Stimulated activated CD8-positive, alpha-beta memory T cell treated with anti-CD3 and anti-CD28 coated beads, Interleukin-4, amount 100 ng/mL, for 4 hours (primary cell): ENCODE data around the gene NOTCH2.
A peak's percentile ranks its signal among the peaks of the same experiment; 100 is the strongest.
"Not testable (repeated sequence)": the region's sequence is repeated elsewhere in the genome, so short reads cannot be mapped to it uniquely, and the experiment has no call there.

ENCODE experiments used
- DNase-seq, 2 donors: peaks; one replicate each; pipeline ENCODE4 v3.0.0-alpha.2; 2020; ENCODE audit warnings: low read depth in 2 of 2, low spot score in 1 of 2

Gene NOTCH2

DNA sequence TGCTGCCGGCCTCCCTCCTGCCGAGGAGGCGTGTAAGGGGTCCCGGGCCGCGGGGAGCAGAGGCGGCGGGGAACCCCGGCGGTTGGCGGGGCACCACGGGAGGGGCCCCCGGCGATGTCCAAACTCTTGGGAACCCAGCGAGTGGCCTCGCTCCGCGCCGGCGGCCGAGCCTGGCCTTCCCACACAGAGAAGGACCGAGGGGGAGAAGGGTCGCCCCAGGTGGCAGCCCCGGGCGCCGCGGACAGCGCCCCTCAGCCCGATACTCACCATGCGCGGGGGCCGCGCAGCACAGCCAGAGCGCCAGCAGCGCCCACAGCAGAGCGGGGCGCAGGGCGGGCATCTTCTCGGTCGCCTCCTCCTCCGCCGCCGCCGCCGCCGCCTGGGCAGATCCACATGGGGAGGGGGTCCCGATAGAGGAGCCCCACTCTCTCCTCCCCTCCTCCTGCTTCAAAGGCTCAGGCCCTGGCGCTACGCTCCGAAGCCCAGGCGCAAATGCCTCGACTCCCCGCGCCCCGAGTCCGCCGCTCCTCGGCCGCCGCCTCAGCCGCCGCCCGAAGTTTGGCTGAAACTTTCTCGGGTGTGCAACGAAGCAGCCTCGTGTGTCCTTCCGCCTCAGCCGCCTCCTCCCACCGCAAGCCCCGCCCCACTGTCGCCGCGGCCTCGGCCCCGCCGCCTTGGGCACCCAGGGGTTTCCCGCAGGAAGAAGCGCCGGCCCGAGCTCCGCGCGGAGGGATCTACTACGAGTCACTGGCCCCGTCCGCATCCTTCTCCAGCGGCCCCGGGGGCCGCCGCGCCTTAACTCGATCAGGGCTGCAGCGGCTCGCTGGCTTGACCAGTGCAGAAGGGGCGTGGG lies at the start of gene NOTCH2:
TSS of gene NOTCH2 (minus strand) at position 596 of the 853 bp plus-strand sequence. CDS start at position 340, 256 bp downstream.
- DNase-seq: peak in 1 of 2 donors; percentile 43

DNA sequence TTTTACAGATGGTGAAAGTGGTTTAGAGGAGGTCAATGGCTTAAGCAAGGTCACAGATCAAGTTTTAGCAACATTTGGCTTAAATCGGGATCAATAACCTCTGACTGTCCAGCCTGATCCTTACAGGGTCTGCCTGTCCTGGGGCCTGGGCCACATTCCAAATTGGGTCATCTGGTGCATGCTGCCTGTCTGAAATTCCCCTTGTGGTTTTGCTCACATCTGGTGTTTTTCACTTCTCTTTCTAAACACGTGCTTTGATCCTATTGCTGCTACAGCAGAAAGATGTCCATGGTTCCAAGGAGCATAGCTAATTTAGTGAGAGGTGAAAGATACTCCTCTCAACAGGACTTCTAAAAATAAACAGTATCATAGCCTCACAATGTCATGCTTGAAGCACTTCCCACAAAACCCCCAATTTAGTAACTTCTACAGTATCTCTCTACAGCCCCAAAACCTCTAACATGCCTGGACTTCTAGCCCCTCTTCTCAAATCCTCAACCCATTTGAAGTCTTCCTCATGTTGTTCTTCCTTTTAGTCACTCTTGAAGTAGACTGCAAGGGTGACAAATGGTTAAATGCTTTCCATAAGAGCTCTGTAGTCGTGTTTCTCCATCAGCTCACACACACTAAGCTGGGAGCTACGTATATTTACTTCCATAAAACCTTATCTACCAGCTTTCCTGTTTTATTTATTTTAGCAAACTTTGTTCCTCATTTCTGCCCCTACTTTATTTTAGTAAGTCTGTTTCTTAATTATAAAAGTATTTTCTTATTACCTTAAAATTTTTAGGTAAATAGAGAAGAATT lies 48.1 kb upstream of the NOTCH2 start:
- not testable (repeated sequence) for DNase-seq

DNA sequence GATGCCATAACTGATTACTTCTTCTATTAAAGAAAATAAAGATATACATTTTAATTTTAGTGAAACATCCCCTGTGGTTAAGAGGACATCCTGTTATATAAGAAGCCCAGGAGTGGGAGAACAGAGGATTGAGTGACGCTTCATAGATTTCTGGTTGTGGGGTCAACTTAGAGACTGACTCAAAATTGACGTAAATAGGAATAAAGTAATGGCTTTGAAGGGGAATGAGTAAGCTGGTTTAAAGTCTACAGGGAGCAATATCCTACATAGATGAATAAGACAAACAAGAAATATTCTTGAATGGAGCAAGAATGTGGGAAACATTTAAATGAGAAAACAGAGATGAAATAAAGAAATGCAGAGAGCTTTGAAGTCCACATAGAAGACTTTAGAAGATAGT lies 46.6 kb upstream of the NOTCH2 start:
- not testable (repeated sequence) for DNase-seq

DNA sequence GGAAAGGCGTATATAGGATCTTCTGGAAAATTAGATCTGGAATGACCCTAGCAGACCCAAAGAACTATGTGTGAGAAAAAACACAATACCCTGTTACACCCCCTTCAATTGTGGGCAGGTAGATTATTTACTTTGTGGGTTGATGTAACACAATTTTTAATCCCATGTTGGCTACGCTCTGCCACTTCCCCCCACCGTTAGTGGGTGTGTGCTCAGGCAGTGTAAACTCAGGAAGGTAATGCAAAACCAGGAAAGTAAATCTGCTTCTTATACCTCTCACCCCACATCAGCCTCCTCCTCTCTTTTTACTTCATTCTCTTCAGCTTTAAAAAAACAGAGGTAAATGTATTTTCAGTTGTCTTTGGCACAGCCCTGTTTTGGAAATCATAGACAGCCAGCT lies 43.7 kb upstream of the NOTCH2 start:
- not testable (repeated sequence) for DNase-seq

DNA sequence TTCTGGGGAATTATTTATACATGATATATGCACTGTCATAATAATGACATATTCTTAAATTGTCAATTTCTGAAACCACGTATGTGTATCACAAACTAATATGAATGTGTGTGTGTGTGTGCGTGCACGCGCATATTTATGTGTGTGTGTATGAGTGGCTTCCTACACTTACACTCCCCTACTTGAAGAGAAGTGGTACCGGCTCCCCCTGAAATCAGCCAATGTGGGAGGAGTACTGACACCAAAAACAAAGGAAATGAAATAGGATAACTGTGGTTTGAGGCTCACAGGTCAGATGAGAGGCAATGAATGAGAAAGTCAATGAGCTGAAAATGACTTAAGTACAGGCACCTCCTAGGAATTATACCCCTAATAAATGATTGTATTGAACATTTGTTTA lies 42.8 kb upstream of the NOTCH2 start:
- not testable (repeated sequence) for DNase-seq

DNA sequence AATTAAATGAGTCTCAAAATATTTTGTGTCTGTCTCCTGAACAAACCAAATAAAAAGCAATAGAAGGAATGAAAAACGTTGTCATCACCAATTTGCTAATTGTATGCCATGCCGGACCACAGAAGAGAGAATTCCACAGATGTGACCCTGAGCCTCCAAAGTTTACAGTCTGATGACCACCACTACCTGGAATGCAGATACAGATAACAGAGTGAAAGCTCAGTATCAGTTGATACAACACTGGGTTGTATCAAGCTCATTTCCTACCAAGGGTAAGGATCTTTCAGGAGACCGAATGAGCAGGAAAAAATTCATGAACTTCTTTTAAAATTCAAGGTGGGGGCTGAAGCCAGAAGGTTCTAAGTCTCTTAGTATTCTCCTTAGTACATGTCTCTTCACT lies 42.3 kb upstream of the NOTCH2 start:
- not testable (repeated sequence) for DNase-seq

DNA sequence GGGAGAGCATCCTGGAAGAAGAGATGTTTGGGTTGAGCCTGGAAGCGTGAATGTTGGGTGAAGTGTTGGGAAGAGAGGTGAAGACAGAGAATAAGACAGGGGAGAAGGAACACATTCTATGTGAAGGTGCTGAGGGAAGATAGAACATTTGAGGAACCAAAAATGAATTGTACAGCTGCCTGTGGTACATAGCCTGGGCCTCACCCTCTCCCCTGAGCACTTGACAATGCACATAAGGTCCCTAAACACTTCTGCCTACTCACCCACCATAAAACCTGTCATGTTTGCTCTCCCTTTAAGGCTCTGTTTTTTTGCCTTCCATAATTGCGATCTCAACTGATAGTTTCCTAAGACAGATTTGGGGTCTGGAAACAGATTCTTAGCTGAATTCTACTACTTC lies 41.5 kb upstream of the NOTCH2 start:
- not testable (repeated sequence) for DNase-seq

DNA sequence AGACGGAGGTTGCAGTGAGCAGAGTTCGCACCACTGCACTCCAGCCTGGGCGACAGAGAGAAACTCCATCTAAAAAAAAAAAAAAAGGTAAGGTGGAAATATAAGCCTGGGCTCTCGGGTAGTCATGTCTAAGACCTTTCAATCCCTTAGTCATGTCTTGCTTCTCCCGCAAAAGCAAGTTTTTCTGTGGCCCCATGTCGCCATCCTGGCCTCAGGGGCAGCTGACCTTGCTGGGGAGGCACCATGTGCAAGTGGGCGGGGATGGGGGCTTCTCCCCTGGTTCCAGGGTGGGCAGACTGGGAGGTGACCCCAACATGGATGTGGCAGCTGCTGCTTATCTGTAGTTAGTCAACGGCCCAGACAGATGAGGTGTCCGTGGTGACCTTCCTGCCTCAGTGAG lies 40.2 kb upstream of the NOTCH2 start:
- DNase-seq: not testable (repeated sequence)

DNA sequence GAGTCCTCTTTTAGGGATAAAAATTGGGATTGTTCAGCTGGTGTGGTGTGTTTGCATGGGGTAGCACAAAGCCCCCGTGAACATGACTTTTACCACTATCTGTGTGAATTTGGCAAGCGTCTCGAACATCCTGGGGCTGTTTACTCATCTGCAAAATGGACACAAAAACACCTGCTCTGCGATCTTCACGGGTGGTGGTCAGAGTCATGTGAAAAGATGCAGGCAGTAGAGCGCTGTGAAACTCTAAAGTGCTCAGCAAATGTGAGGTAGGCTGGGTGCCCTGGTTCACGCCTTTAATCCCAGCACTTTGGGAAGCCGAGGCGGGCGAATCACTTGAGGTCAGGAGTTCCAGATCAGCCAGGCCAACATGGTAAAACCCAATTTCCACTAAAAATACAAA lies 39.7 kb upstream of the NOTCH2 start:
- not testable (repeated sequence) for DNase-seq

DNA sequence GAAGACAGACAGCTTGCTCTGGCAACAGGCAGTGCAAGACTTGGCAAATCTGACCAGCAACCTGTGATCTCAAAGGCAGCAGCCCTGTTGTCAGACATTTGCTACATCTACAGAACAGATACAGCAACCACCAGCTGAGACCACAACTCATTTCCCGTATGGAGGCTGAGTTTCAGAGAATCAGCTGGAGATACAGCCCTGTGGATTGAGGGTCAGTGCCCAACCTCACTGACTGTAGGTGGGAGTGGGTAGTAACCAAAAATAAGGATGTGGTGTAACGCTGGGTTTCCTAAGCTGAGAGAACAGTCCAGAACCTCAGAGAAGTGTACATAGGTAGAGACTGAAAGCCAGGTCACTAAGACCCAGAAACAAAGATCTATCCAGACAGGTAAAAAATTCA lies 35.8 kb upstream of the NOTCH2 start:
- DNase-seq: not testable (repeated sequence)

DNA sequence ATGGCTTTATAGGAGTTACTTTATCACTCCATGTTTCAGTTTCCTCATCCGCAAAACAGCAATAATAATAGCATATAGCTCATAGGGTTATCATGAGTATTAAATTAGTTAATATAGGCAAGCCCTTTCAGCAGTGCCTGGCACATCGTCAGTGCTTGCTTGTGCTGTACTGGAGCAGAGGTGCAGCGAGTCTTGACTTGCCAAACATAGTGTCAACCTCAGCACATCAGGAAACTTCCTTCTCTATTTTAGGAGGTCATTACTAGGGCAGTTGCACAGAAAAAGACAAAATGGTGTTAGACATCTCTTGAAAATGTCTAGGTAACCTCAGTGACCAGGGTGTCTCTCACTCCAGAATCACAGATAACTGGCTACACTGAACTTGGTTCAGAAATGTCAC lies 34.3 kb upstream of the NOTCH2 start:
- not testable (repeated sequence) for DNase-seq

DNA sequence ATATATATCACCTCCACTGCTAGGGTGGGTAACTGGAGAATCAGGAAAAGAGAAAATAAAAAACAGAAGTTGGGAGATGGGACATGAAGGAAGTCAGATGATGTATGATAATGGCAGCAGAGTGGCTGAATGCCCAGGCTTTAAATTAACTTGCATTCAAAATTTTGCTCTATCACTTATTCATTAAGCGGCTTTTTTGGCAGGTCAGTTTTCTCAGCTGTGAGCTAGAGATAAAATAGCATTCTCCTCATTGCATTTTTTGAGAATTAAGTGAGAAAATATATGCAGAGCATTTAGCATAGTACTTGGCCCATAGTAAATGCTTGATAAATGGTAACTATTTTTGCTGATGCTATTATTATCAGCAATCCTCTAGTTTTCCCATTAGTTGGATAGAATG lies 32.1 kb upstream of the NOTCH2 start:
- not testable (repeated sequence) for DNase-seq

DNA sequence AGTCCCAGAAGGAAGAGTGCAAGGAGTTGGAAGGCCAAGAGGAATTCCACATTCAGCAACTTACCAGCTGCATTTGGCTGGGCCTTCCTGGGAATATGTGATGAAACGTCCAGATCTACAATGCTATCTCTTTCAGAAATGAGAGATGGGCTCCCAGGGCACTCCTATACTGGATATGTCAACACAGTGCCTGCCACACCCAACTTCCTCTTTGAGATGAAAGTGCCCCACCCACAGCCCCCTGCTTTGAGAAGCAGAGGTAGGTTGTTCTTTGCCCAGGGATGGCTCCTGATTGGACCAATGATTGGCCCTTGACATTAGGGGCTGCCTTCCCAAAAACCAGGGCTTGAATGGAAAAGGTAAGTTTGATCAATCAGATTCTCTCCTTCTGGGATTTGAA lies 31.1 kb upstream of the NOTCH2 start:
- DNase-seq: not testable (repeated sequence)

DNA sequence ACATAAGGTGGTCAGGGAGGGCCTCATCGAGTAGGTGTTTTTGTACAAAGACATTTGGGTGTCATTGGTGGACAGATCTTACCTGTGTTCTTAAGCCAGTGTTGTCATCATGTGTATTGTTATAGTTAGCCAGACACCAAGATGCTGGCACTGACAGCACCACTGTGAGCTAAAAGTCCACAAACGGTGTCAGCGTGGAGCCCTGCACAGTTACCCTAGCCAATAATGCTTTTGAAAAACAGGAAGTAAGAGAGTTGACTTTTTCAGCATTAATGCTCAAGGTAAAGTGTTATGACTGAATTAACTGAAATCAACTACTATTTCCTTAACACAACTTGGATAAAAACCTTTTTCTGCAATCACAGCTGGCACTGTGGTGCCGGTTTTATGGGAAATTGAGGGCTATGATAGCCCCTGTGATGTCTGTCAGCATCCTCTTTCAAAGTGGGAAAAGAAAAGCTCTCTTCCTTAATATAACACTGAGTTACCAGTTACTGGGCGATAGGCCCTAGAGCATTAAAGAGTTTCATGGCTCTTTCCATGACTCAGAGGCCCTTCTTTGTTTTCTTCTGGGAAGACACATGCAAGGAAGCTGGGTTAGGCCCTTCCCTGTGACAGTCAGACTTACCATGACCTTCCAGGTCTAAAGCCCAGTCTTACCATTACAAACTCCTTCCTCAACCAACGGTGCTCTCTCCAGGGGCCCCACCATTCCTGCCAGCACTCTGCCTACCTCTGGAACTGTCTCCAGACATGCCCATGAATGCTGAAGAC lies 29.7 kb upstream of the NOTCH2 start:
- not testable (repeated sequence) for DNase-seq

DNA sequence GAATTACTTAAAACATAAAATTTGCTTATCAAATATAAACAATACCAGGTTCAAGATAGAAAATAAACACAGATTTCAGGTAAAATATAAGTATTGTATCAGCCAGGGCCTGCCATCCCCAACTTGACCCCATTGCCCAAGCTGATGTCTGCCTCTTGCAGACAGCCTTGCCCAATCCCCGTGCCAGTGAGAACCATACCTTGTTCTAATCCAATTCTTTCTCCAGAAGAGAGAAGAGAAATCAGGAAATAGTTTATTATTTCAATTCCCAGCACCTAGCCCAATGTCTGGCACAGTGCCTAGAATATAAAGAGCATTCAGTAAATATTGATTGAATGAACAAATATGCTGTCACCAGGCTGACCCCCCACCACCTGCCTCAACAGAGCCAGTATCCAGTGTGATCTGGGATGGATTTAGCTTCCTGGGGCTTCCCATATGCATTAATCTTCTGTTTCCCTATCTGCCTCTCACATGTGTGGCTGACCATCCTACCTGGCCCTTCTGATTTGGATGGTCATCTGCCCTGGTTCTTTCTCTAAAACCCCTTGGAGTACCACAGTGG lies 27.6 kb upstream of the NOTCH2 start:
- not testable (repeated sequence) for DNase-seq

DNA sequence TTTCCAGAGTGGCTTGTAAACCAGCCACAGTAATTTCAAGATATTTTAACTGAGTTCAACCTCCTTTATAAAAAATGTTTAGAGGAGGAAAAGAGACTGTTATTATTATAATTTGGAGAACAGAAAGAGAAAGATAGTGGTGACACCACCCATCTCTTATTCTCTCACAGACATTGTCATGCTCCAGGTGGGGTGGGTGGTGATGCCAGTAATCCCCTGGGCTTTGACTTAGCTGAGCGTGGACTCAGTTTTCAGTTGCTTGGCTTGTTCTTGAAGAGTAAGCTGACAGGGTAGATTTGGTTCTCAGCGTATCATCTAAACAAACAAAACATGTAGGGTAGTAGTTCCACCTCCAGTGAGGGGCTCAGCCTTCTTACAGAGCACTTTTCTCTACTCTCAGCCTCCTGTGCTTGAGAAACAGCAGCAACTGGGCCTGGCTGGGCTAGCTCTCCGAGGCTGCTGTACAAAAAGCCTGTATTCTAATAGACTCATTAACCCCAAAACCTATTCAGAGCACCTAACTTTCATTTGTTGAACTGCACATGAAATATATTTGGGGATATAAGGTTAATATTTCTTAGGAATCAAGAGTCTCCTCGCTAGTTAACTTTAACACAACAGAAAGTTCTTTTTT lies 24.2 kb upstream of the NOTCH2 start:
- not testable (repeated sequence) for DNase-seq

DNA sequence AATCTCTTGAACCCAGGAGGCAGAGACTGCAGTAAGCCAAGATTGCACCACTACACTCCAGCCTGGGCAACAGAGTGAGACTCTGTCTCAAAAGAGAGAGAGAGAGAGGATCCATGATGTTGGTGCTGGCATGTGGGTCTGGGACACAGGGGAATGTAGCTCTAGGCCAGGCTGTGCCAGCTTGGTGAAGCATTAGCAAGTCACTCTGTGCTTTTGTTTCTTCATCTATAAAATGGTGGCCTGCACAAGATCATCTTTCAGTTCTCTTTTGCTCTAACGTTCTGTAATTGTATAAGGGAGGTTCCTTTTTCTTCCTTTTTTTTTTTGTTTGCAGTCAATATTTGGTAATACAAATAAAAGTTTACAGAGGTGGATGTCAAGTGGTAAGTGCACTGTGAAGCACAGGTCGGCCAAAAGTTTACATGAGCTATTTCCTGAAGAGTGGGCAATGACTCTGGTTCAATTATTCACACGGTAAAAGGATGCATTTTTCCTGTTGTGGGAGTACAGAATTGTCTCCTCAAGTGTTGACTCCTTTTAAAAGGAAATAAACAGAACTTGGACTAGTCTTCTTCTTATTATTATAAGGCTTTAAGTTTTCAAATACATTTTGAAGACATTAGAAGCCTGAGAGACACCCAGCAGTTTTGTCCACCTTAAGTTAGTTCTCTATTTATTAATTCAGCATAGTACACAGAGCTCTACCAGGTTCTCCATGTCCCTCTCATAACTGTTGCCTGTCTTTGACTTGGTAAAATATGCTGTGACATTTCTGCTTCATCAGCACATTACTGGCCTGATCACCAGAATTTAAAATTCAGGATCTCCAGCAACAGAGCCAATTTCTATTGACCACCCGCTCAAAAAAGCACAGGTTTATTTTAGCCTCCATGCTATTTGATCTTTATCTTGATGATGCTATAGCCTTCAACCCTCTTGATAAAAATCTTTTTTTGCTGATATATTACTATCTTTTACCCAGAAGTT lies 23.1 kb upstream of the NOTCH2 start:
- not testable (repeated sequence) for DNase-seq

DNA sequence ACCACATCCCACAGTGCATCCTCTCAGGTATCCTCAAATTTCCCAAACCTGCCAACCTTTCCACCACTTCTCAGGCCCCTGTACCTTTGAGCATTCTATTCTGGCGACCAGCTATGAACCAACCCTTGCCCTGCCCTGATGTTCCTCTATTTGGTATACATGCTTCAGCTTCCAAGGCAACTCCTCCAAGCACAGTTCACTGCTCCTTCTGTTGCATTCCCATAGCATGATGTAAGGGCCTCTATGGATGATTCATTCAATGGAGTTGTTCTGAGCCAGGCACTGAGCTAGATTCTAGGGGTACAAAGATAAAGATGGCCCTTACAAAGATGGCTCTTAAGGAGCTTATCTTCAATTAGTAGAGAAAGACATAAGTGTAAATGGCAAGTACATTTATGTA lies 21.4 kb upstream of the NOTCH2 start:
- DNase-seq: not testable (repeated sequence)

DNA sequence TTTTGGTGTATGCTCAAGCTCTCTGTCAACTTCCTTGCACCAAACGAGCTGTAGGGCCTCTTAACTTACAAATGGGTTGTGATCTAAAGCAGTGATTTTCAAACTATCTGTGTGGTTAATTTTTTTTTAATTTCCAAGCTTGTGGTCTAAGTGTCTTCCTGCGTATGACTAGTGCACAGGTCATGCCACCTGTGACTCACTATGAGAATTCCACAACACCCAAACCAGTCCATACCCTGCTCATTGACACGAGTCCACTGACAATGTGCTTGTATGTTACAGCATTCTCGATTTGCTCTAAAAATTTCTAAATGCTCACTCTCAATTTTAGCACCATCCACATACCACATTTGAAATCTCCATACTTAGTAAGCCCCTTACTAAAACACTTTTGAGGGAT lies 18.5 kb upstream of the NOTCH2 start:
- DNase-seq: peak in 1 of 2 donors; percentile 8
